ENCODE data around the gene RASSF4. TPM values are rescaled to one million over a fixed set of nuclear protein-coding genes. Genes with fewer than 3 reads are reported as not detected.

The RASSF4 gene
- total and polyA plus RNA-seq, 9 of the 15 experiments (the other 6 are each of a cell fraction or from before 2014, with no cell fraction given), result 0.01 to 0.62 (median 0.11) TPM; not detected in 3

- H3K9me3 ChIP-seq (replicated peaks; ENCODE audit: control insufficient read depth, insufficient read depth, low read depth, low read length), result no peaks in the 10 kb centered on the region
- TF ChIP-seq ZNF512 (tag; IDR thresholded peaks at IDR 0.05), result 0 out of 2 replicates have a peak, but pooled peaks have one; percentile 45
- TF ChIP-seq FOXJ2 (tag; IDR thresholded peaks at IDR 0.05), result no peak
- ATAC-seq (no peak), DNase-seq (ENCODE audit: extremely low read depth in 1 of 4, low spot score in 3 of 4) (no peak), FAIRE-seq (no peak)
- H3K27me3 ChIP-seq (ENCODE audit: control insufficient read depth in 2 of 2, insufficient read depth in 2 of 2, low read length in 2 of 2), result peaks cover 32 to 65% of the 10 kb centered on the region in 2 experiments
- peak overlapping the region; percentile 10; the same call in 1 of the 2 replicates for H2AFZ ChIP-seq (ENCODE audit: low read depth, low read length)
- BruUV-seq (replicated peaks), result no TSS peak
- H3K27ac ChIP-seq (ENCODE audit: extremely low read depth, low read depth, low read length), result no peak overlapping the region
- H4K20me1 ChIP-seq (replicated peaks; ENCODE audit: control insufficient read depth, insufficient read depth, low read length), result 0 out of 2 replicates have a peak, but pooled peaks cover 3% of the 10 kb centered on the region
- no peak overlapping the region for H3K4me2 ChIP-seq (ENCODE audit: insufficient read depth, low read length)
- H3K4me1 ChIP-seq (replicated peaks in 1 of 2; ENCODE audit: control insufficient read depth in 2 of 2, insufficient read depth in 2 of 2, low read length in 2 of 2), result peaks cover 2 to 20% of the 10 kb centered on the region in 2 experiments
- H3K36me3 ChIP-seq (ENCODE audit: control insufficient read depth, insufficient read depth, low read length), result no peaks in the 10 kb centered on the region
- no peaks in the 10 kb centered on the region for H3K9me1 ChIP-seq (ENCODE audit: control insufficient read depth, insufficient read depth, low read length)
- 30% methylated on average over 14 of the region's 14 CpGs for WGBS (ENCODE audit: insufficient coverage, low coverage, missing lambda C conversion rate)
- intact Hi-C loops (cut with micrococcal nuclease) (loop anchor here (1.0 kb wide), 1 partner anchor 57 kb away; no protein-coding TSS in a partner anchor), in situ Hi-C loops (cut with MboI) (no loop called here)
- H3K4me3 ChIP-seq, result no peak overlapping the region
- H3K79me2 ChIP-seq (ENCODE audit: control insufficient read depth, insufficient read depth, low read length), result no peaks in the 10 kb centered on the region
- POLR2A ChIA-PET, result interaction anchor here (0.6 to 1.4 kb wide), 2 partner anchors 11 to 46 kb away, joined by 4 to 8 read pairs; partner anchors contain the start of gene DEPP1
- CTCF ChIA-PET (ENCODE audit: low intra/inter-chr PET ratio), result interaction anchor here (0.6 to 2.5 kb wide), 3 partner anchors 55 to 127 kb away, joined by 3 to 25 read pairs (median 5); no protein-coding TSS in a partner anchor
- H3K9ac ChIP-seq (ENCODE audit: insufficient read depth in 1 of 2, low read depth in 2 of 2, low read length in 2 of 2), result no peak overlapping the region
These were observed 30.1 kb downstream of the RASSF4 start for GRCh38 chr10:44989597-44990301.
